Measurements from ENCODE around the gene TYW1.
"Not testable (repeated sequence)": the region's sequence is repeated elsewhere in the genome, so short reads cannot be mapped to it uniquely, and the experiment has no call there.

- not testable (repeated sequence) for TF ChIP-seq CTCF (IDR thresholded peaks at IDR 0.05; ENCODE audit: poor library complexity); EZH2 (IDR thresholded peaks at IDR 0.05; ENCODE audit: borderline replicate concordance)
Measured at GRCh38 chr7:66996444-66997191, at the start of gene TYW1.

Data from hepatocyte (in vitro differentiated cells).